ENCODE data around the gene HSPE1.

DNA sequence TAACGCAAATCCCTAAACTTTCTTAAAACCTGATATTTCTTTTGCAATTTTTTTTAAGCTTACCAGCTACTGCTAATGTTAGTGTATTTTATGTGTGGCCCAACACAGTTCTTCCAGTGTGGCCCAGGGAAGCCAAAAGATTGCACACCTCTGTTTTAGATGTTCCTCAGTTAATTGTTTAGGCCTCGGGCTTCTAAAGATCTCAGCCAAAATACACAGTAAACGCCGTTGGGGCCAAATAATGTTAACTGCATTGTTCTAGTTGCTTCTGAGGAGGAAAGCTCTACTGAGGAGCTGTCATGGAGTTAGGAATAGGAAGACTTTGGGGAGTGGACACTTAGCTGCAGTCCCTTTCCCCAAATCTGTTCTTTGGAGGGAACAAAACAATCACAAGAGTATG is 2.0 kb downstream of the HSPE1 start:
- TF ChIP-seq POLR2AphosphoS5 (IDR thresholded peaks at IDR 0.05; ENCODE audit: low read depth, low read length) (no peak), POLR2A (IDR thresholded peaks at IDR 0.05; ENCODE audit: low read depth, low read length) (no peak)
